HG02642 (cell line): ENCODE results near the gene NARF.
A peak's percentile ranks its signal among the peaks of the same experiment; 100 is the strongest.
"Not testable (repeated sequence)": the region's sequence is repeated elsewhere in the genome, so short reads cannot be mapped to it uniquely, and the experiment has no call there.

Experiments used
- ATAC-seq: cut with Tn5 transposase; IDR thresholded peaks from one replicate; pipeline ENCODE4 v1.9.1; 2021; ENCODE audit warnings: mild to moderate bottlenecking; ENCODE audit not compliant: unreplicated experiment, poor library complexity

The NARF gene

GRCh38 chr17:82495844-82496528, 37.4 kb downstream of the NARF start:
- no peak for ATAC-seq

DNA sequence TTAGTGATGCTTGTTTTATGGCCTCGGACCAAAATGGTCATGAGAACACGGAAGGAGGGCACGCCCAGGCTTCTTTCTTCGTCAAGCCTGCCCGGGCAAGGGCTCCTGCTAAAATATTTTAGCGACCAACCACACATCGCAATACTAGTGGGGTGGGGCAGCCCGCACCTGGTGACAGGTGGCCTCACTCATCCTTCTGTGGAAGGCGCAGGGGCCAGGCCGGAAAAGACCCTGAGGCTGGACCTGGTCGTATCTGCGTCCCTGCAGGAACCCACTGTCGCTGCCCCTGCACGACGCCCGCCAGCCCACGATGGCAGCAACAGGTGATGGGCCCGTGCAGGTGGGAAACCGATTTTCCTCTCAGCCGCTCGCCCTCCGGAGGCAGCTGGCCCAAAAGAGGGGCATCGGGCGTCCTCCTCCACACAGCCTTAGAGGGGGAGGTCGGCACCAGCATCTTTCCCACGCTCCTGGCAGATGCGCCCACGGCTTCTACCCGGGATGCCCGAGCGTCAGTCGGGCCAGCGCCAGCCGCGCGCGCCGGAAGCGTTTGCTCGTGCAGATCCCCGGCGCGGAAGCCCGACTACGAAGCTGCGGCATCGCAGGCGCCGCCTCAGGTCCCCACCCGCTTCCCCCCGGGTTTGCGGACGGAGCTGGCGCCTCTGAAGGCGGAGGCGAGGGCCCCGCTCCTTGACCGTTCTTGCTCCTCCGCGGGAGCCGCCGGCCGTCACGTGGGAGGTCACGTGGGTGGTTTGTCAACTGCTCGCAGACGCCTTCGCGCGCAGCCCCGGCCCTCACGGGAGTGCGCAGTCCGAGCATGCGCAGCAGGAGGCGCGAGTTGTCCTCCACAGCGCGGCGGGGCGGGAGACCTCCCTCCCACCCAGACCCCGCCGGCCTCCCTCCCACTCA, 38.2 kb downstream of the NARF start:
- ATAC-seq = peak; percentile 62

GRCh38 chr17:82497483-82498405, 39.2 kb downstream of the NARF start:
- ATAC-seq = peak; percentile 7

DNA sequence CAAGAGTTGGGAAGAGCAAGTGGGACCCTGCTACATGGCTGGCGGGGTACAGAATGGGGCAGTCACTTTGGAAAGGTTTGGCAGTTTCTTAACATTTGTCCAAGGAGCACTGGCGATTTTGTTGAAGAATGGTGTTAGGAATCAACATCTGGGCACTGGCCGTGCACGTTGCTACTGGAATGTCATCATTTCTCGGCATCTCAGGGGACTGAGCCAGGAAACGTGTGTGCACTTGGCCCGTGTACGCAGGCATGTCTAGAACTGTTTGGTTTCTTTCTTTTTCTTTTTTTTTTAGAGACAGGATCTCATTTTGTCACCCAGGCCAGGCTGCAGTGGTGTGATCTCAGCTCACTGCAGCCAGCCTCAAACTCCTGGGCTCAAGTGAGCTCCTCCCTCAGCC, 43.7 kb downstream of the NARF start:
- ATAC-seq = no peak

DNA sequence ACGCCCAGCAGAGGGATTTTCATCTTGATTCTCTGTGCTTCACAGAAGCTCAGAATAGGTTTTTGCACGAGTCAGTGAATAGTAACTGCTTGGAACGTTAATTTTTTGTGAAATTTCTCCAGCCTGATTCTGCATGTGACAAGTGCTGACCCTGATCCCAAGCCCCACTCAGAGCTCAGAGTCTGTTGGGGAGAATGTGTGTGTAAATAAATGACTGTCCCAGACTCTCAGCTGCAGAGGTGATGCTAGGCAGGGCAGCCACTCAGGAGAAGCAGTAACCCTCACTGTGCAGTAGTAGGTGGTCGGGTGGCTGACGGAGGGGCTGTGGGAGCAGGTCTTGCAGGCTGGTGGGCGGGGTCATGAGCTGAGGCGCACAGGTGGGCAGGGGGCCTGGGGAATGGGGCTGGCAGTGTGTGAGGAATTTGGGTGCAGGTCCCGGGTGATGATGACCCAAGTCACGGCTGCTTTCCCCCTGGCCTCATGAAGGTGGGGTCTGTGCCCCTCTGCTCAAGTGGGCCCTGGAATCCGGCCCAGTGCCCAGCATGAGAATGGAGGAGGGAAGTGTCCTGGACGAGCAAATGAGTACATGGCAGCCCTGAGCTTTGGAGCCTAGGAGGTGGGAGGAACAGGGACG, 44.7 kb downstream of the NARF start:
- ATAC-seq = no peak

GRCh38 chr17:82503728-82504308, 45.3 kb downstream of the NARF start:
- ATAC-seq = no peak

DNA sequence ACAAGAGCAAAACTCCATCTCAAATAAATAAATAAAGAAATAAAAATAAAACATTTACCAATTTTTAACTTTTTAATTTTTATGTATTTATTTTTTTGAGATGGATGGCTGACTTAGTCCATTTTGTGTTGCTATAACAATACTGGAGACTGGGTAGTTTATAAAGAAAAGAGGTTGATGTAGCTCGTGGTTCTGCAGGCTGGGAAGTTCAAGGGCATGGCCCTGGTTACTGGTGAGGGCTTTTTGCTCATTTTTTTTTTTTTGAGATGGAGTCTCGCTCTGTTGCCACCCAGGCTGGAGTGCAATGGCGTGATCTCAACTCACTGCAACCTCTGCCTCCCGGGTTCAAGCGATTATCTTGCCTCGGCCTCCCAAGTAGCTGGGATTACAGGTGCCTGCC, 46.8 kb downstream of the NARF start:
- no peak for ATAC-seq

- ATAC-seq = peak; percentile 87
Measured at GRCh38 chr17:82506402-82506801, 47.9 kb downstream of the NARF start.

DNA sequence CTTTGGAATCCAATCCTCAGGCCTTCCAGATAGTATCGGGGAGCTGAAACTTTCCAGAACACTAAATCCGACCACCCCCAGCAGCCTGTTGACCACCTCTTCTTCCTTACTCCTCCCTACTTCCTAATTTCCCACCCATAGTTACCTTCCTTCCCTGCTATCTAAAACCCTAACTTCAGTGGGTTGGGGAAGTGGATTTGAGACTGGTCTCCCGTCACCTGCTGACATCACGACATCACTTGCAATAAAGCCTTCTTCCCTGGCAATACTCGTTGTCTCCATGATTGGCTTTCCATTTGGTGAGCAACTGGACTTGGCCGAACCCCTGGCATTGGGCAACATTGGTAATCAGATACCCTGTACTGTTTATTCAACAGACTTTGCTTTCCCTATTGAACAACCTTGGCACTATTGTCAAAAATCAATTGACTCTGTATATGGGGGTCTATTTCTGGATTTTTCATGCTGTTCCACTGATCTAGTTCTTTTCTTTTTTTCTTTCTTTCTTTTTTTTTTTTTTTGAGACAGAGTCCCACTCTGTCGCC, 49.2 kb downstream of the NARF start:
- no peak for ATAC-seq

- ATAC-seq = not testable (repeated sequence)
Measured at GRCh38 chr17:82511642-82512041, 53.1 kb downstream of the NARF start.

DNA sequence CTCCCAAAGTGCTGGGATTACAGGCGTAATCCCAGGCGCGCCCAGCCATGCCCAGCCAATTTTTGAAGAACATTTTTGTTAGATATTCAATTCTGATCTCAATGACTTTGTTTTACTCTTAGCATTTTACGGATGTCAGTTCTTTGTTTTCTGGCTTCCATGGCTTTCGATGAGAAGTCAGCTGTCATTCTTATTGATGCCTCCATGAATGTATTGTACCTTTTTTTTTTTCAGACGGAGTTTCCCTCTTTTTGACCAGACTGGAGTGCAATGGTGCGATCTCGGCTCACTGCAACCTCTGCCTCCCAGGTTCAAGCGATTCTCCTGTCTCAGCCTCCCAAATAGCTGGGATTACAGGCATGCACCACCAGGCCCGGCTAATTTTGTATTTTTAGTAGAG, 55.3 kb downstream of the NARF start:
- ATAC-seq = not testable (repeated sequence)

DNA sequence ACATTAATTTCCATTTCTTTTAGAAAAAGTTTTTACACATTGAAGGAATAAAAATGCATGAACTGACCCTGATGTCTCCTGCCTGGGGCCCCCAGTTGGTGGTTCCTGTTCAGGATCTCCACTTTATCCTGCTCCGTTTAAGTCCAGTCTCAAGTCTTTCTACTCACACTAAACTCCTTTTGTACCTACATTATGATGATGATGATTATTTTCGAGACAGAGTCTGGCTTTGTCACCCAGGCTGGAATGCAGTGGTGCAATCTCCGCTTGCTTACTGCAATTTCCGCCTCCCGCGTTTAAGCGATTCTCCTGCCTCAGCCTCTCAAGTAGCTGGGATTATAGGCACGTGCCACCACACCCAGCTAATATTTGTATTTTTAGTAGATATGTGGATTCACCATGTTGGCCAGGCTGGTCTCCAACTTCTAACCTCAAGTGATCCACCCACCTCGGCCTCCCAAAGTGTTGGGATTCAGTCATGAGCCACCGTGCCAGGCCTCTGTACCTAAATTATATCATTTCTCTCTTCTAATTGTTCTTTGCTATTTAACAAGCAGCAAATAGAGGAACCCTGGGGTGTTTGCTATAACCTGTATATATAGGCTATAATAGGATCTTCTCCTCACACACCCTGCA, 58.8 kb downstream of the NARF start:
- ATAC-seq = no peak

DNA sequence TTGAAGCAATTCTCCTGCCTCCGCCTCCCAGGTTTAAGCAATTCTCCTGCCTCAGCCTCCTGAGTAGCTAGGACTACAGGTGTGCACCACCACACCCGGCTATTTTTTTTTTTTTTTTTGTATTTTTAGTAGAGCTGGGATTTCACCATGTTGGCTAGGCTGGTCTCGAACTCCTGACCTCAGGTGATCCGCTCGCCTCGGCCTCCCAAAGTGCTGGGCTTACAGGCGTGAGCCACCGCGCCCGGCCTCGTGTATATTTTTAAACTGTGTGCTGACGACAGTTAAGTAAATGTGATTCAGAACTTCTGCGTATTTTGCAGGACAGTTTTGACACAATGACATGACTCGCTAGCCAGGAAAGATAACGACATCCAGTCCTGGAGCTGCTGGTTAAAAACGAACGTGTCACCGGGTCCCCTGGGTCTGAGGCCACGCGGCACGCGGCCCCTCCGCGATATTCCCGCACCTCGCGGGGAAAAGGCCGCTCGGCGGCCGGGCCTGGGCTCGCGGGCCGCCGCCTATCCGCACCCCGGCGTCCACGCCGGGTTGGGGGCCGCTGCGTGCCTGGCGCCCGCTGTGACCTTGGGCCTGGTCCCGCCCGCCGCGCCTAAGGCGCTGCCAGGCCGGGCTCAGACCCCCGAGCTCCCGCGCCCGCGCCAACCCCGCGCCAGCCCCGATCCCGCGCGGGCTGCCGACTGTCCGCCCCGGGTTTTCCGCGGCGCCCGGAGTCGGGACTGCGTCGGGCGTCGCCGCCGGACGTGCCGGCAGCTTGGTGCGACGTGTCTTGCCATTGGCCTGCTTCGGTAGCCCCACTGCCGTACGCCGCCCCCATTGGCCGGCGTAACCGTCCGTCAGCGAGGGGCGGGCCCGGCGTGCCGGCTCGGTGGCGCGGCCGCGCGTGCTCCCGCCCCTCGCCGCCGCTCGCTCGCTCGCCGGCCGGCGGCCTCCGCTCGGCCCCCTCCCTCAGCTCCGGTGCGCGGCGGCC, 60.6 kb downstream of the NARF start, which contains the start of gene FOXK2:
Gene FOXK2, plus strand, starts transcription at position 907 of the 985 bp plus-strand sequence. CDS start 157 bp downstream, outside the sequence.
- peak; percentile 94 for ATAC-seq

GRCh38 chr17:82519971-82520903, 61.7 kb downstream of the NARF start:
- peak; percentile 14 for ATAC-seq

- ATAC-seq = no peak
Measured at GRCh38 chr17:82524540-82524939, 66.0 kb downstream of the NARF start.

- no peak for ATAC-seq
Measured at GRCh38 chr17:82525712-82526111, 67.2 kb downstream of the NARF start.

DNA sequence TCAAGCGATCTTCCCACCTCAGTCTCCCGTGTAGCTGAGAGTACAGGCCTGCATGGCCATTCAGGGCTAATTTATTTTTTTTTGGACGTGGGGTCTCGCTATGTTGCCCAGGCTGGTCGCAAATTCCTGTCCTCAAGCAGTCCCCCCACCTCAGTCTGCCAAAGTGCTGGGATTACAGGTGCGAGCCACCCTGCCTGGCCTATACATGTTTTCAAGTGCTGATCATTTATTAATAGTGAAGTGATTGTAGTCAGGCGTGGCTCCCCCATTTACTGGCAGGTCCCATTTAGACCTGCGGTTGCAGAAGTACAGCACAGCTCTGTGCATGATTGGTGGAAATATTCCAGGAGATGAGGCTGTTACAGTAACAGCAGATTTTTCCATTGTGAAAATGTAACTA, 69.4 kb downstream of the NARF start:
- ATAC-seq = no peak
